ENCODE data around the gene C1QTNF8.

C1QTNF8 gene

DNA sequence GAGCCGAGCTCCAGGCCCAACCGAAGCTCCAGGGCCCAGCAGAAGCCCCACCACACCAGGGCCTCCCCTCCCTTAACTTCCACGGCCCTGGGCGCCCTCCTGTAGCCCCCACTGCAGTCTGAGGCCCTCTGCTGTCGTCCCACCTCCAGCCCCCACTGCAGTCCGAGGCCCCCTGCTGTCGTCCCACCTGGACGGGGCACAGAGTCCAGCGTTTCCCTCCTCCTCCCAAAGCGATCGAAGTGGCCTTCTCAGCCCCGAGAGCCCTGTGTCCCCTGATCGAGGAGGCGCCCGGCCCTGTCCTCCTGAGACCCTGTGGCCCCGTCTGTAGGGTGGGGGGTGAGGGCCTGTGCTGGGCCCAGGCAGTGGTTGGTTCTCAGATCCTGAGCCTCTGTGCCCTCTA is 31.1 kb upstream of the C1QTNF8 start:
- no peak overlapping the region for H3K27ac ChIP-seq (replicated peaks)
- DNase-seq (ENCODE audit: low read depth in 1 of 2, low spot score in 1 of 2): no peak
- TF ChIP-seq GABPA (IDR thresholded peaks at IDR 0.05; ENCODE audit: low read depth): no peak
- TF ChIP-seq, protein P1, sequence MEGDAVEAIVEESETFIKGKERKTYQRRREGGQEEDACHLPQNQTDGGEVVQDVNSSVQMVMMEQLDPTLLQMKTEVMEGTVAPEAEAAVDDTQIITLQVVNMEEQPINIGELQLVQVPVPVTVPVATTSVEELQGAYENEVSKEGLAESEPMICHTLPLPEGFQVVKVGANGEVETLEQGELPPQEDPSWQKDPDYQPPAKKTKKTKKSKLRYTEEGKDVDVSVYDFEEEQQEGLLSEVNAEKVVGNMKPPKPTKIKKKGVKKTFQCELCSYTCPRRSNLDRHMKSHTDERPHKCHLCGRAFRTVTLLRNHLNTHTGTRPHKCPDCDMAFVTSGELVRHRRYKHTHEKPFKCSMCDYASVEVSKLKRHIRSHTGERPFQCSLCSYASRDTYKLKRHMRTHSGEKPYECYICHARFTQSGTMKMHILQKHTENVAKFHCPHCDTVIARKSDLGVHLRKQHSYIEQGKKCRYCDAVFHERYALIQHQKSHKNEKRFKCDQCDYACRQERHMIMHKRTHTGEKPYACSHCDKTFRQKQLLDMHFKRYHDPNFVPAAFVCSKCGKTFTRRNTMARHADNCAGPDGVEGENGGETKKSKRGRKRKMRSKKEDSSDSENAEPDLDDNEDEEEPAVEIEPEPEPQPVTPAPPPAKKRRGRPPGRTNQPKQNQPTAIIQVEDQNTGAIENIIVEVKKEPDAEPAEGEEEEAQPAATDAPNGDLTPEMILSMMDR (IDR thresholded peaks at IDR 0.05; ENCODE audit: insufficient read depth, low read length): no peak
- TF ChIP-seq, protein P2, sequence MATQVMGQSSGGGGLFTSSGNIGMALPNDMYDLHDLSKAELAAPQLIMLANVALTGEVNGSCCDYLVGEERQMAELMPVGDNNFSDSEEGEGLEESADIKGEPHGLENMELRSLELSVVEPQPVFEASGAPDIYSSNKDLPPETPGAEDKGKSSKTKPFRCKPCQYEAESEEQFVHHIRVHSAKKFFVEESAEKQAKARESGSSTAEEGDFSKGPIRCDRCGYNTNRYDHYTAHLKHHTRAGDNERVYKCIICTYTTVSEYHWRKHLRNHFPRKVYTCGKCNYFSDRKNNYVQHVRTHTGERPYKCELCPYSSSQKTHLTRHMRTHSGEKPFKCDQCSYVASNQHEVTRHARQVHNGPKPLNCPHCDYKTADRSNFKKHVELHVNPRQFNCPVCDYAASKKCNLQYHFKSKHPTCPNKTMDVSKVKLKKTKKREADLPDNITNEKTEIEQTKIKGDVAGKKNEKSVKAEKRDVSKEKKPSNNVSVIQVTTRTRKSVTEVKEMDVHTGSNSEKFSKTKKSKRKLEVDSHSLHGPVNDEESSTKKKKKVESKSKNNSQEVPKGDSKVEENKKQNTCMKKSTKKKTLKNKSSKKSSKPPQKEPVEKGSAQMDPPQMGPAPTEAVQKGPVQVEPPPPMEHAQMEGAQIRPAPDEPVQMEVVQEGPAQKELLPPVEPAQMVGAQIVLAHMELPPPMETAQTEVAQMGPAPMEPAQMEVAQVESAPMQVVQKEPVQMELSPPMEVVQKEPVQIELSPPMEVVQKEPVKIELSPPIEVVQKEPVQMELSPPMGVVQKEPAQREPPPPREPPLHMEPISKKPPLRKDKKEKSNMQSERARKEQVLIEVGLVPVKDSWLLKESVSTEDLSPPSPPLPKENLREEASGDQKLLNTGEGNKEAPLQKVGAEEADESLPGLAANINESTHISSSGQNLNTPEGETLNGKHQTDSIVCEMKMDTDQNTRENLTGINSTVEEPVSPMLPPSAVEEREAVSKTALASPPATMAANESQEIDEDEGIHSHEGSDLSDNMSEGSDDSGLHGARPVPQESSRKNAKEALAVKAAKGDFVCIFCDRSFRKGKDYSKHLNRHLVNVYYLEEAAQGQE (IDR thresholded peaks at IDR 0.05; ENCODE audit: insufficient replicate concordance, low read depth): no peak
- no peak for TF ChIP-seq POLR2AphosphoS5 (IDR thresholded peaks at IDR 0.05; ENCODE audit: low read depth)
- TF ChIP-seq SPI1 (IDR thresholded peaks at IDR 0.05; ENCODE audit: borderline replicate concordance, low read depth): no peak
- no peak overlapping the region for H3K4me3 ChIP-seq (replicated peaks; ENCODE audit: insufficient read depth, low read length)
- no peaks in the 10 kb centered on the region for H3K27me3 ChIP-seq (ENCODE audit: insufficient read depth, poor library complexity, severe bottlenecking)

DNA sequence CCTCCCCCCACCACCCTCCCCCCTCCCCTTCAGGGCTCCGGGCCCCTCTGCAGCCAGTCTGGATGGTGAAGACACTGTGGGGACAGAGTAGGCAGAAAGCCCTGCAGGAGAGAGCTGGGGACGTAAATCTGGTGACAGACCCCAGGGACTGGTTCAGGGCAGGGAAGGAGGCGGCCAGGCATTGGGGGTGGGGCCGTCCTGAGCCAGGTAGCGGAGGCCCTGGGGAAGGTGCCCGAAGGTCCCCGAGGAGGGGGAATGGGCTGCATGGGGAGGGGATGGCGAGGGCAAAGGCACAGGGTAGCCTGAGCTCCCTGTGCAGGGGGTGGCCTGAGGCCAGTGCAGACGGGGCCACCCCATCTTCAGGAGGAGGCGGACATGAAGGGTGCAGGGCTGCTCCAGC is 30.5 kb upstream of the C1QTNF8 start:
- Histone ChIP-seq H3K27me3 (ENCODE audit: insufficient read depth, poor library complexity, severe bottlenecking) (no peaks in the 10 kb centered on the region), H3K27ac (replicated peaks) (no peak overlapping the region), H3K4me3 (replicated peaks; ENCODE audit: insufficient read depth, low read length) (no peak overlapping the region)
- DNase-seq (ENCODE audit: low read depth in 1 of 2, low spot score in 1 of 2): no peak
- TF ChIP-seq GABPA (IDR thresholded peaks at IDR 0.05; ENCODE audit: low read depth): no peak
- no peak for TF ChIP-seq POLR2AphosphoS5 (IDR thresholded peaks at IDR 0.05; ENCODE audit: low read depth)
- TF ChIP-seq, protein P1 (IDR thresholded peaks at IDR 0.05; ENCODE audit: insufficient read depth, low read length): no peak
- TF ChIP-seq, protein P2 (IDR thresholded peaks at IDR 0.05; ENCODE audit: insufficient replicate concordance, low read depth): no peak
- TF ChIP-seq SPI1 (IDR thresholded peaks at IDR 0.05; ENCODE audit: borderline replicate concordance, low read depth): no peak

DNA sequence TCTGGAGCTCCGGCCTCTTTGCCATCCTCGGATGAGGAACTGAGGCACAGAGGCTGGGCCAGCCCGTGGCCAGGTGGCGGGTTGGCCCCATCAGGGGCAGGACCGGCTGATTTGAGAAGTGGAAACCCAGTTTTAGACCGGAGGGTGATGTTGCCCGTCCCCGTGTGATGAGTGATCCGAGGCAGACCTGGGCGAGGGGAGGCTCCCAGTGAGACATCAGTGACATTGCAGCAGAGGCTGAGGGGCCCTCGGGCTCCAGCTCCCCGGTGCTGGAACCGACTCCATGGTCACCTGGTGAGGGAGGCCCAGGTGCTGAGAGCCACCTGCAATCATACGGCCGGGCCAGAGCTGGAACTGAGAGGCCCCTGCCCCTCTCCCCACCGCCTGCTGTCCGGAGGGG is 30.0 kb upstream of the C1QTNF8 start:
- DNase-seq (ENCODE audit: low read depth in 1 of 2, low spot score in 1 of 2): no peak
- Histone ChIP-seq H3K27ac (replicated peaks) (no peak overlapping the region), H3K4me3 (replicated peaks; ENCODE audit: insufficient read depth, low read length) (no peak overlapping the region), H3K27me3 (ENCODE audit: insufficient read depth, poor library complexity, severe bottlenecking) (no peaks in the 10 kb centered on the region)
- TF ChIP-seq POLR2AphosphoS5 (IDR thresholded peaks at IDR 0.05; ENCODE audit: low read depth) (no peak), SPI1 (IDR thresholded peaks at IDR 0.05; ENCODE audit: borderline replicate concordance, low read depth) (no peak), GABPA (IDR thresholded peaks at IDR 0.05; ENCODE audit: low read depth) (no peak)
- TF ChIP-seq, protein P2 (IDR thresholded peaks at IDR 0.05; ENCODE audit: insufficient replicate concordance, low read depth): no peak
- TF ChIP-seq, protein P1 (IDR thresholded peaks at IDR 0.05; ENCODE audit: insufficient read depth, low read length): no peak
